ENCODE results near the gene B3GNT3. TPM values are rescaled to one million over a fixed set of nuclear protein-coding genes. Genes with fewer than 3 reads are reported as not detected.

The B3GNT3 gene
- polyA plus RNA-seq, 3 donors: not detected

- Histone ChIP-seq H3K36me3 (replicated peaks in 1 of 2; ENCODE audit: control insufficient read depth in 1 of 2, insufficient read depth in 2 of 2, low read length in 2 of 2) (peaks cover 32 to 42% of the 10 kb centered on the region in 2 donors), H3K4me2 (replicated peaks; ENCODE audit: extremely low read depth, low read length, poor library complexity, severe bottlenecking) (peak overlapping the region; percentile 94), H3K27ac (ENCODE audit: low read depth in 1 of 2, low read length in 2 of 2) (peak overlapping the region in 1 of 2 donors; percentile 80), H4K20me1 (ENCODE audit: insufficient read depth, low read length) (peaks cover 61% of the 10 kb centered on the region), H3K4me3 (replicated peaks in 1 of 3; ENCODE audit: low read depth in 2 of 3, low read length in 3 of 3) (peak overlapping the region; percentile 93 to 99 (median 98)), H2AFZ (ENCODE audit: insufficient read depth, low read depth, low read length, poor library complexity, severe bottlenecking) (no peak overlapping the region), H3K9ac (ENCODE audit: insufficient read depth, low read length, poor library complexity, severe bottlenecking) (peak overlapping the region; percentile 86), H3K27me3 (ENCODE audit: control insufficient read depth in 2 of 2, insufficient read depth in 2 of 2, low read length in 2 of 2) (no peaks in the 10 kb centered on the region), H3K79me2 (ENCODE audit: insufficient read depth, low read length) (peaks cover 28% of the 10 kb centered on the region), H3K4me1 (ENCODE audit: control insufficient read depth in 1 of 2, insufficient read depth in 2 of 2, low read length in 2 of 2) (peaks cover 17 to 21% of the 10 kb centered on the region in 2 donors), H3K9me3 (replicated peaks in 1 of 2; ENCODE audit: control insufficient read depth in 1 of 2, insufficient read depth in 1 of 2, low read length in 2 of 2) (no peaks in the 10 kb centered on the region)
- DNase-seq: no peak
- intact Hi-C loops (cut with micrococcal nuclease): no loop called here
- Mint-ChIP-seq H3K27me3 (ENCODE audit: low read depth in 3 of 3) (peaks cover 0 to 3% (median 2%) of the 10 kb centered on the region in 3 donors), H3K9me3 (no peaks in the 10 kb centered on the region), H3K36me3 (peaks cover 34 to 47% of the 10 kb centered on the region in 2 donors), H3K27ac (peak overlapping the region in 6 of 7 donors; percentile 36 to 92 (median 71)), H3K4me1 (peaks cover 25% of the 10 kb centered on the region), H3K4me3 (peak overlapping the region; percentile 97 to 99)
- WGBS (ENCODE audit: insufficient coverage): no CpG with 5 or more reads among the region's 7 CpGs
- no peak for TF ChIP-seq CTCF (IDR thresholded peaks at IDR 0.05)
Measured at GRCh38 chr19:17860993-17861360, 66.0 kb downstream of the B3GNT3 start.

DNA sequence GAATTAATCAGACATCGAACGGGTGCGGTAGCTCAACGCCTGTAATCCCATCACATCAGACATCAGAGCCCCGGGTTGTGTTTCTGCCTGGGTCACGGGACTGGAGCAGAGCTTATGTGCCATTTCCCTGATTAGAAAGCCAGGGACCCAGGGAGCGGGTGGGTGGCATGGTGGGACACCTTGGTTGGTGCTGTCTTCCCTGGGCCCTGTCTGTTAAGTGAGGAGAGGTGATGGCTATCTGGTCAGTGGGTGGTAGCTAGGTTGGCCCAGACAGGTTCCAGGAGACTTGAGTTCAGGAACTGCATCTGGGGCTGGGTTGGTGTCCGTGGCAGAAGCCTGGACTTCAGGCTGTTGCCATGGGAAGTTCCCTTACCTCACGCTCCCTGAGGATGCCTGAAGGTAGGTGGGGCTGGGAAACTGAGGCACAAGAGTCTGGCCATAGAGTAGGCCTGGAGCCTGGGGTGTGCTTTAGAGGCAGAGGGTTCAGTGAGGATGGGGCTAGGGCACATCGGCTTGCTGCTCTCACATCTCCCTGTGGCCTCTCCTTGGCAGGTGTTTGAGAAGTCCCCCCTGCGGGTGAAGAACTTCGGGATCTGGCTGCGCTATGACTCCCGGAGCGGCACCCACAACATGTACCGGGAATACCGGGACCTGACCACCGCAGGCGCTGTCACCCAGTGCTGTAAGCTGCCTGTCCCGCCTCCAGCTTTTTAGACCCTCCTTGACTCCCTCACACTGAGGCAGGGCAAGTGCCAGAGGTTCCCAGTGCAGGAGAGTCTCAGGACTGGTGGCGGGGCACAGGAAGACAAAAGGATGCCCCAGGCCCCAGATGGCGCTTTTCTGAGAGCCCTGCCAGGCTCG, 66.8 kb downstream of the B3GNT3 start:
- peaks cover 0 to 3% (median 1%) of the 10 kb centered on the region in 3 donors for H3K27me3 Mint-ChIP-seq (ENCODE audit: low read depth in 3 of 3)
- Histone ChIP-seq H3K27me3 (ENCODE audit: control insufficient read depth in 2 of 2, insufficient read depth in 2 of 2, low read length in 2 of 2) (no peaks in the 10 kb centered on the region), H3K4me2 (replicated peaks; ENCODE audit: extremely low read depth, low read length, poor library complexity, severe bottlenecking) (no peak overlapping the region), H3K9ac (ENCODE audit: insufficient read depth, low read length, poor library complexity, severe bottlenecking) (no peak overlapping the region), H3K9me3 (replicated peaks in 1 of 2; ENCODE audit: control insufficient read depth in 1 of 2, insufficient read depth in 1 of 2, low read length in 2 of 2) (no peaks in the 10 kb centered on the region), H3K36me3 (replicated peaks in 1 of 2; ENCODE audit: control insufficient read depth in 1 of 2, insufficient read depth in 2 of 2, low read length in 2 of 2) (peaks cover 32 to 42% of the 10 kb centered on the region in 2 donors), H4K20me1 (ENCODE audit: insufficient read depth, low read length) (peaks cover 61% of the 10 kb centered on the region), H3K4me3 (replicated peaks in 1 of 3; ENCODE audit: low read depth in 2 of 3, low read length in 3 of 3) (no peak overlapping the region), H3K79me2 (ENCODE audit: insufficient read depth, low read length) (peaks cover 28% of the 10 kb centered on the region), H3K4me1 (ENCODE audit: control insufficient read depth in 1 of 2, insufficient read depth in 2 of 2, low read length in 2 of 2) (peaks cover 17 to 21% of the 10 kb centered on the region in 2 donors), H3K27ac (ENCODE audit: low read depth in 1 of 2, low read length in 2 of 2) (peak overlapping the region in 1 of 2 donors; percentile 80), H2AFZ (ENCODE audit: insufficient read depth, low read depth, low read length, poor library complexity, severe bottlenecking) (no peak overlapping the region)
- intact Hi-C loops (cut with micrococcal nuclease): no loop called here
- no peak for DNase-seq
- peaks cover 34 to 47% of the 10 kb centered on the region in 2 donors for H3K36me3 Mint-ChIP-seq
- H3K27ac Mint-ChIP-seq: peak overlapping the region in 5 of 7 donors; percentile 20 to 89 (median 54)
- no peaks in the 10 kb centered on the region for H3K9me3 Mint-ChIP-seq
- H3K4me1 Mint-ChIP-seq: peaks cover 25% of the 10 kb centered on the region
- H3K4me3 Mint-ChIP-seq: peak overlapping the region; percentile 53 to 99
- 93% methylated on average over 17 of the region's 23 CpGs for WGBS (ENCODE audit: insufficient coverage)
- TF ChIP-seq CTCF (IDR thresholded peaks at IDR 0.05): no peak
